GM18951 (cell line): ENCODE results near the gene ZNF584.
"Not testable (repeated sequence)": the region's sequence is repeated elsewhere in the genome, so short reads cannot be mapped to it uniquely, and the experiment has no call there.

Experiments
- POLR2A ChIP-seq: IDR thresholded peaks from 4 replicates; pipeline ENCODE4 v1.6.1; 2011; ENCODE audit warnings: mild to moderate bottlenecking; ENCODE audit not compliant: insufficient read length, insufficient read depth; ENCODE audit errors: extremely low read depth
- in situ Hi-C: fragments of 300-500 bp; cut with MboI; formaldehyde crosslinking; loops from one replicate; pipeline ENCODE4 v1.12.0; 2022; ENCODE audit warnings: low sequenced_read_pairs, mixed read lengths, inconsistent platforms; ENCODE audit not compliant: unreplicated experiment

Gene ZNF584

DNA sequence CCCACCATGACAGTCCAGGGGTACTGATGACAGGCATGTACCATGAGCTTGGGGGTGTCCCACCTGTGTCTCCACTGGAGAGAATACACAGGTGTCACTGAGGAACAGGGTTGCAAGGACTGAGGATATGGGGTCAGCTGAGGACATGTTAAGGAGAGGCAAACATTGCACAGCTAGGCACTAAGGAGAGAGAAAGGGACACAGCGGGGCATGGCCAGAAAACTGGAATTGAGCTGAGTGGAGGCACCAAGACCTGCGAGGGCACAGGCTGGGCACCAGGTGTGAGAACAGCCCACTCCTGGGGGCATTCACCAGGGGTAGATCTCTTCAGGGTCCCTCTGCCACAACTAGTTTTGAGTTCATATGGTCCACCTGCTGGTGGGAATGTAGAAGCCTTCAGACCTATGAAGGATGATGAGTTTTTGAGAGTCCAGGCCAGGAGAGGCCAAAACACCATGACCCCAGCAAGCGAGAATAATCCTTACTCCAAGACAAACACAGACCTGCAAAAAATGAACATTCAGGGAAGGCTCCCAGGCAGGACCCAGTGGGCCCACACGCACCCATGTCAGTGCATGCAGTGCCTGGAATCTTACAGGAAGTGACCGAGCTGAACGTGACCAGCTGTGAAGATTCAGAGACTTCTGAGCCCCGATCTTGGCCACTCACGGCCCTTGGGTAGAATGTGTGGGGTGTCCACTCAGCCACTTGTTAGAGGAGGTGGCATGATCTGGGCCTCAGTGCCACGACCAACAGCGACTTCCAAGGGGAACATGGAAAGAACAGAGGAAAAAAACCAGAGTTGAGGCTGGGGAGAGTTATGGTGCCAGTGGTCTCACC is 1.4 kb upstream of the ZNF584 start:
- in situ Hi-C loops, result no loop called here
- TF ChIP-seq POLR2A, result no peak

GRCh38 chr19:58407658-58408151 is 744 bp upstream of the ZNF584 start:
- in situ Hi-C loops, result no loop called here
- no peak for TF ChIP-seq POLR2A

DNA sequence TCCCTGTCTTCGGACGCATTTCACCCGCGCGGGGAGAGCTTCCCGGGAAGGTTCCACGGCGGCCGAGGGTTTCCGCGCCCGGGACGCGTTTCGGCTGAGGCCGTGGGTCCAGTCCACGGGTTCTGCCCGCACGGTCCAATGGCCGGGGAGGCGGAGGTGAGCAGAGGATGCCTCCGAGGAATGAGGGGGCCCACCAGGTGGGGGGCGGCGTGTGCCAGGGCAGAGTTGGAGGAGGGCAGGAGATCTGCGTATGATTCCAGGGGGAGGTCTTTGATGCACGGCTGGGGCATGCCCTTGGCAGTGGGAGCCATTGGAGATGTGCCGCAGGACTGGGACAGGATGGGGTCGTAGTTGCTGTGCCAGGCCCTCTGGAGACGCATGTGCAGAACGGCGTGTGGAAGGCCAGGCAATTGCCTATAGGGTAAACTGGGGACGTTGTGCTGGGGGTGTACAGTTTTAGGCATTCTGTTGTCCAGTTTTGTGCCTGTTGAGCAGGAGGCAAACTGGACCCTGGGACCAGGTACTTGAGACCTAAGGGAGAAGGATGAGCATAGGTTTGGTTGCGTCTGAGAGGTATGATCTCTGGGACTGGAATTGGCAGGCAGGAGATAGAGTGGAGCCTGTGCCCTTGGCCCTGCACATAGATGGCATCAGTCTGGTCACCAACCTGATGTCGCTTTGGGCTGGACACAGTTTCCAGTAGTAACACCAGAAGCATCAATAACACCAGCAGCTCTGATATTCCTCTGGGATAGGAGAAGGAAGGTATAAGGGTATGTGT is 751 bp downstream of the ZNF584 start:
- in situ Hi-C loops, result no loop called here
- no peak for TF ChIP-seq POLR2A

GRCh38 chr19:58416604-58417003 is 8.2 kb downstream of the ZNF584 start:
- TF ChIP-seq POLR2A, result no peak
- in situ Hi-C loops, result no loop called here

GRCh38 chr19:58417071-58417470 is 8.6 kb downstream of the ZNF584 start:
- in situ Hi-C loops, result no loop called here
- no peak for TF ChIP-seq POLR2A

DNA sequence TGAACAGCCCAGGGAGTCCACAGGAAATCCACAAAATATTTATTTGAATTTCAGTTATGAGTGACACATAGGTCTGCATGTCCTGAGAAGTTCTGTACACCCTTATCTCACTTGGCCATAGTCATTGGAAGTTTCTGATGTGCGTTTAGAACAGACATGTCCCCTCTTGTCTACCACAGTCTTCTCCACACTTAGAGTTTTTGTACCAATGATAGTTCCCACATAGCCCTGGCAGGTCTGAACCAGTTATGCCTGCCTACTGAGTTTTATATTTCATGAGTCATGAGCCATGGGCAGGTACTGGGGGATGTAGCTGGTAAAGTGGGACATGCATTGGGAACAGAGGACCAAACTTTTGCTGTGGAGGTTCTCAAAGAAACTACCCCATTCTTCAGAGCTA is 20.2 kb downstream of the ZNF584 start:
- TF ChIP-seq POLR2A, result no peak
- in situ Hi-C loops, result no loop called here

GRCh38 chr19:58429745-58430144 is 21.3 kb downstream of the ZNF584 start:
- in situ Hi-C loops, result no loop called here
- TF ChIP-seq POLR2A, result no peak

DNA sequence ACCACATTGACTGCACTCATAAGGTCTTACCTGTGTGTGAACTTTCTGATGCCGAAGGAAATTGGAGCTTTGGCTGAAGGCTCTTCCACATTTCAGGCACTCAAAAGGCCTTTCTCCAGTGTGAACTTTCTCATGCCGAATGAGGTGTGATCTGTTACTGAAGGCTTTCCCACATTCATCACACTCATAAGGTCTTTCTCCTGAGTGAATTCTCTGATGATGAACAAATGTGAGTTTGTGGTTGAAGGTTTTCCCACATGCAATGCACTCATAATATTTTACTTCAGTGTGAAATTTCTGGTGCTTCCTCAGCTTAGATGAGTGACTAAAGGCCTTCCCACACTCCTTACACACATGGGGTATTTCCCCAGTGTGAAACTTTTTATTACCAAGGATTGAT is 25.8 kb downstream of the ZNF584 start:
- no peak for TF ChIP-seq POLR2A
- in situ Hi-C loops, result no loop called here

- peak; percentile 71 for TF ChIP-seq POLR2A
- in situ Hi-C loops, result no loop called here
These were observed 31.4 kb downstream of the ZNF584 start, which contains the start of gene ZNF132 for GRCh38 chr19:58439576-58440554. Gene ZNF132, minus strand, starts transcription at chr19:58440153. Its CDS starts 332 bp downstream, at chr19:58439821.

DNA sequence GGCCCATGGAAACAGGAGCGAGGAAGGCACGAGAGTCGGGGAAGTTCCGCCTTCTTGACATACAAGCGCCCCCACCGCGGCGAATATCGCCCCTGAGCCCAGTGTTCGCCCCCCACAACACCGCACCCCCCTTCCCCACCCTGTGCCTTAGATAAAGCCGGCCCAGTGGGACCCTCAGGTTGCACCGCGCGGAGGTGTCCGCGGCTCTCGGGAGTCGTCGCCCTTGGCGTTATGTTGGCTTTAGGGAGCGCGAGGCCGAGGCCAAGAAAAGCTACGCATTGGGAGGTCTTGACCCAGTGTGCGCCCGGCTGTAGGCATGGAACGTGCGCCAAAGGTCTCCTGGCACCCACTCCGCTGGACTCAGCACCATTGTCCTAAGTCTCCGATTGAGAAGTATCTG is 32.1 kb downstream of the ZNF584 start:
- no peak for TF ChIP-seq POLR2A
- in situ Hi-C loops, result no loop called here

DNA sequence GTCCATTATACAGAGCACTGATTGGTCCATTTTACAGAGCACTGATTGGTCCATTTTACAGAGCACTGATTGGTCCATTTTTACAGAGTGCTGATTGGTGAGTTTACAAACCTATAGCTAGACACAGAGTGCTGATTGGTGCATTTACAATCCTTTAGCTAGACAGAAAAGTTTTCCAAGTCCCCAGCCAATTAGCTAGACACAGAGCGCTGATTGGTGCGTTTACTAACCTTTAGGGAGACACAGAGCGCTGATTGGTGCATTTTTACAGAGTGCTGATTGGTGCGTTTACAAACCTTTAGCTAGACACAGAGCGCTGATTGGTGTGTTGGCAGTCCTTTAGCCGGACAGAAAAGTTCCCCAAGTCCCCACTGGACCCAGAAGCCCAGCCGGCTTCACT is 34.5 kb downstream of the ZNF584 start:
- in situ Hi-C loops, result not testable (repeated sequence)

GRCh38 chr19:58448860-58449259 is 40.4 kb downstream of the ZNF584 start:
- in situ Hi-C loops, result not testable (repeated sequence)

DNA sequence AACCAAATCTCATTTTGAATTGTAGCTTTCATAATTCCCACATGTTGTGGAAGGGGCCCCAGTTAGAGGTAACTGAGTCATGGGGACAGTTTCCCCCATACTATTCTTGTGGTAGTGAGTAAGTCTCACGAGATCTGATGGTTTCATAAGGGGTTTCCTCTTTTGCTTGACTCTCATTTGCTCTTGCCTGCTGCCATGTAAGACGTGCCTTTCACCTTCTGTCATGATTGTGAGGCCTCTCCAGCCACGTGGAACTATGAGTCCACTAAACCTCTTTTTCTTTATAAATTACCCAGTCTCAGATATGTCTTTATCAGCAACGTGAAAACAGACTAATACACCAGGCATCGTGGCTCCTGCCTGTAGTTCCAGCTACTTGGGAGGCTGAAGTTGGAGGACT is 41.5 kb downstream of the ZNF584 start:
- in situ Hi-C loops, result not testable (repeated sequence)
